Caco-2 (cell line): Measurements from ENCODE around the gene GSTA2. TPM values are rescaled to one million over a fixed set of nuclear protein-coding genes. Genes with fewer than 3 reads are reported as not detected.

Source experiments
- BruUV-seq: library from RNA; stranded (reverse); fragments of 400-500 nt; replicated peaks from 2 replicates; lab custom pipeline; 2021; lab: Mats Ljungman, UMichigan
- CTCF ChIA-PET: fragments of 300-600 bp; sonication (Branson Sonifier 250); formaldehyde crosslinking; loops from one replicate; lab custom pipeline; 2022; ENCODE audit warnings: antibody characterized with exemption; lab: Charles Lee
- POLR2A ChIA-PET: fragments of 300-600 bp; sonication (Branson Sonifier 250); formaldehyde crosslinking; loops from one replicate; lab custom pipeline; 2022; ENCODE audit warnings: antibody characterized with exemption; lab: Charles Lee
- DNase-seq, 2 experiments: peaks; one replicate each; pipeline versions ENCODE4 v3.0.0 to v3.0.0-alpha.2; 2020 to 2022
- H3K27me3 ChIP-seq: replicated peaks from 2 replicates; pipeline ENCODE4 v1.6.0; 2011; ENCODE audit warnings: low read length; ENCODE audit not compliant: control insufficient read depth, insufficient read depth
- H3K36me3 ChIP-seq: 2 replicates; pipeline ENCODE4 v1.5.1; 2011; ENCODE audit warnings: low read length; ENCODE audit not compliant: control insufficient read depth, insufficient read depth
- H3K4me1 ChIP-seq: fragments of 250-450 bp; sonication (Bioruptor Pico); 2 replicates; pipeline ENCODE4 v1.5.1; 2020; ENCODE audit warnings: mild to moderate bottlenecking
- H3K4me3 ChIP-seq: 2 replicates; pipeline ENCODE4 v1.5.1; 2011; ENCODE audit warnings: low read depth, mild to moderate bottlenecking, control low read depth, low read length
- H3K9me3 ChIP-seq: fragments of 250-450 bp; sonication (Bioruptor Pico); 2 replicates; pipeline ENCODE4 v1.5.1; 2020; ENCODE audit warnings: mild to moderate bottlenecking, moderate library complexity
- H3K27ac Mint-ChIP-seq: one replicate; pipeline ENCODE4 v1.8.0; 2022; ENCODE audit warnings: mixed read lengths; ENCODE audit not compliant: unreplicated experiment
- H3K27me3 Mint-ChIP-seq: one replicate; pipeline ENCODE4 v1.8.0; 2022; ENCODE audit warnings: mixed read lengths; ENCODE audit not compliant: insufficient read depth, unreplicated experiment
- H3K36me3 Mint-ChIP-seq: one replicate; pipeline ENCODE4 v1.8.0; 2022; ENCODE audit warnings: mild to moderate bottlenecking, mixed read lengths; ENCODE audit not compliant: insufficient read depth, unreplicated experiment
- H3K4me1 Mint-ChIP-seq: one replicate; pipeline ENCODE4 v1.8.0; 2022; ENCODE audit warnings: low read depth, mixed read lengths; ENCODE audit not compliant: unreplicated experiment
- H3K4me3 Mint-ChIP-seq: one replicate; pipeline ENCODE4 v1.8.0; 2022; ENCODE audit warnings: mild to moderate bottlenecking, moderate library complexity, mixed read lengths; ENCODE audit not compliant: unreplicated experiment
- H3K9me3 Mint-ChIP-seq: one replicate; pipeline ENCODE4 v1.8.0; 2022; ENCODE audit warnings: mixed read lengths; ENCODE audit not compliant: unreplicated experiment
- intact Hi-C: fragments of 100-400 bp; cut with micrococcal nuclease; formaldehyde crosslinking; loops from one replicate; pipeline ENCODE4 v1.10.0; 2022; ENCODE audit not compliant: unreplicated experiment
- total RNA-seq: library from RNA; stranded (reverse); gene quantifications from 2 replicates; pipeline ENCODE4 v1.2.3, GENCODE V29; 2022
- TF ChIP-seq, protein P1 (sequence below), 2 experiments: fragments of 200-600 bp in 1 of 2; IDR thresholded peaks; 1 replicate in 1 of 2; 2 replicates in 1 of 2; pipeline versions ENCODE4 v1.5.1 to v1.8.0; 2011 to 2022; ENCODE audit warnings: antibody characterized with exemption in 1 of 2, control low read depth in 1 of 2, inconsistent platforms in 1 of 2, low read depth in 1 of 2, low read length in 1 of 2, mild to moderate bottlenecking in 1 of 2, moderate library complexity in 1 of 2; ENCODE audit not compliant: insufficient read depth in 1 of 2, severe bottlenecking in 1 of 2, unreplicated experiment in 1 of 2

The GSTA2 gene
- total RNA-seq, 1 experiment from 2014 or later, result 65.4 TPM

DNA sequence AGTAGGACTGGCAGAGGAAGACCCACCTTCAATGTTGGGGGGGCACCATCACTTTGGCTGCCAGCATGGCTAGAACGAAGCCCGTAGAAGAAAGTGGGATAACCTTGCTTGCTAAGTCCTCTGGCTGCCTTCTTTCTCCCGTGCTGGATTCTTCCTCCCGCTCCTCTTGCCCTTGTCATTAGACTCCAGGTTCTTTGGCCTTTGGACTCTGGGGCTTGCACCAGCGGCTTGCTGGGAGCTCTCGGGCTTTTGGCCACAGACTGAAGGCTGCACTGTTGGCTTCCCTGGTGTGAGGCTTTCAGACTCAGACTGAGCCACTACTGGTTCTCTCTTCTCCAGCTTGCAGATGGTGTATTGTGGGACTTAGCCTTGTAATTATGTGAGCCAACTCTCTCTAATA lies 28.2 kb downstream of the GSTA2 start:
- H3K9me3 Mint-ChIP-seq, result peaks cover 7% of the 10 kb centered on the region
- H3K4me3 Mint-ChIP-seq, result no peak overlapping the region
- peaks cover 2% of the 10 kb centered on the region; the same call in 1 of the 2 replicates for H3K4me1 ChIP-seq
- no peaks in the 10 kb centered on the region for H3K4me1 Mint-ChIP-seq
- H3K27ac Mint-ChIP-seq, result no peak overlapping the region
- H3K36me3 ChIP-seq, result no peaks in the 10 kb centered on the region
- no peaks in the 10 kb centered on the region for H3K27me3 Mint-ChIP-seq
- no peaks in the 10 kb centered on the region for H3K36me3 Mint-ChIP-seq
- no TSS peak for BruUV-seq
- ChIA-PET POLR2A (no interaction called here), CTCF (no interaction called here)
- H3K9me3 ChIP-seq, result no peaks in the 10 kb centered on the region
- intact Hi-C loops, result no loop called here
- TF ChIP-seq, protein P1, sequence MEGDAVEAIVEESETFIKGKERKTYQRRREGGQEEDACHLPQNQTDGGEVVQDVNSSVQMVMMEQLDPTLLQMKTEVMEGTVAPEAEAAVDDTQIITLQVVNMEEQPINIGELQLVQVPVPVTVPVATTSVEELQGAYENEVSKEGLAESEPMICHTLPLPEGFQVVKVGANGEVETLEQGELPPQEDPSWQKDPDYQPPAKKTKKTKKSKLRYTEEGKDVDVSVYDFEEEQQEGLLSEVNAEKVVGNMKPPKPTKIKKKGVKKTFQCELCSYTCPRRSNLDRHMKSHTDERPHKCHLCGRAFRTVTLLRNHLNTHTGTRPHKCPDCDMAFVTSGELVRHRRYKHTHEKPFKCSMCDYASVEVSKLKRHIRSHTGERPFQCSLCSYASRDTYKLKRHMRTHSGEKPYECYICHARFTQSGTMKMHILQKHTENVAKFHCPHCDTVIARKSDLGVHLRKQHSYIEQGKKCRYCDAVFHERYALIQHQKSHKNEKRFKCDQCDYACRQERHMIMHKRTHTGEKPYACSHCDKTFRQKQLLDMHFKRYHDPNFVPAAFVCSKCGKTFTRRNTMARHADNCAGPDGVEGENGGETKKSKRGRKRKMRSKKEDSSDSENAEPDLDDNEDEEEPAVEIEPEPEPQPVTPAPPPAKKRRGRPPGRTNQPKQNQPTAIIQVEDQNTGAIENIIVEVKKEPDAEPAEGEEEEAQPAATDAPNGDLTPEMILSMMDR (IDR thresholded peaks at IDR 0.05; ENCODE audit: insufficient read depth in 1 of 2, low read depth in 1 of 2, low read length in 1 of 2, severe bottlenecking in 1 of 2, unreplicated experiment in 1 of 2), result no peak
- no peaks in the 10 kb centered on the region for H3K27me3 ChIP-seq
- no peak overlapping the region for H3K4me3 ChIP-seq
- no peak for DNase-seq

GRCh38 chr6:52734072-52734471 lies 29.2 kb downstream of the GSTA2 start:
- H3K36me3 Mint-ChIP-seq, result peaks cover under 1% of the 10 kb centered on the region
- H3K4me3 ChIP-seq, result no peak overlapping the region
- BruUV-seq, result no TSS peak
- no peaks in the 10 kb centered on the region for H3K9me3 ChIP-seq
- DNase-seq, result no peak
- peaks cover 1% of the 10 kb centered on the region for H3K4me1 Mint-ChIP-seq
- H3K27me3 ChIP-seq, result no peaks in the 10 kb centered on the region
- H3K27ac Mint-ChIP-seq, result no peak overlapping the region
- H3K27me3 Mint-ChIP-seq, result no peaks in the 10 kb centered on the region
- intact Hi-C loops, result no loop called here
- CTCF ChIA-PET, result no interaction called here
- no peaks in the 10 kb centered on the region for H3K36me3 ChIP-seq
- POLR2A ChIA-PET, result no interaction called here
- H3K4me1 ChIP-seq, result peaks cover 5% of the 10 kb centered on the region; the same call in 1 of the 2 replicates
- H3K4me3 Mint-ChIP-seq, result no peak overlapping the region
- TF ChIP-seq, protein P1 (IDR thresholded peaks at IDR 0.05; ENCODE audit: insufficient read depth in 1 of 2, low read depth in 1 of 2, low read length in 1 of 2, severe bottlenecking in 1 of 2, unreplicated experiment in 1 of 2), result no peak
- no peaks in the 10 kb centered on the region for H3K9me3 Mint-ChIP-seq

GRCh38 chr6:52733172-52733571 lies 30.1 kb downstream of the GSTA2 start:
- Mint-ChIP-seq H3K27me3 (no peaks in the 10 kb centered on the region), H3K36me3 (peaks cover 6% of the 10 kb centered on the region), H3K4me1 (peaks cover 8% of the 10 kb centered on the region), H3K4me3 (no peak overlapping the region), H3K27ac (no peak overlapping the region), H3K9me3 (no peaks in the 10 kb centered on the region)
- ChIA-PET CTCF (no interaction called here), POLR2A (no interaction called here)
- Histone ChIP-seq H3K36me3 (no peaks in the 10 kb centered on the region), H3K9me3 (no peaks in the 10 kb centered on the region), H3K4me1 (peaks cover 8% of the 10 kb centered on the region; the same call in 1 of the 2 replicates), H3K4me3 (no peak overlapping the region), H3K27me3 (no peaks in the 10 kb centered on the region)
- intact Hi-C loops, result no loop called here
- TF ChIP-seq, protein P1 (IDR thresholded peaks at IDR 0.05; ENCODE audit: insufficient read depth in 1 of 2, low read depth in 1 of 2, low read length in 1 of 2, severe bottlenecking in 1 of 2, unreplicated experiment in 1 of 2), result no peak
- no TSS peak for BruUV-seq
- no peak for DNase-seq
